Loucy (cell line): ENCODE results near the gene FGD3.

Experiments used
- H2AFZ ChIP-seq: fragments of 200-600 bp; sonication (generic); 2 replicates; pipeline ENCODE4 v1.6.0; 2016; ENCODE audit warnings: antibody characterized with exemption, mild to moderate bottlenecking, low read length, moderate library complexity
- H3F3A ChIP-seq: fragments of 200-600 bp; 2 replicates; pipeline ENCODE4 v1.6.0; 2016; ENCODE audit warnings: antibody characterized with exemption, low read depth, mild to moderate bottlenecking
- H3K27me3 ChIP-seq: fragments of 200-600 bp; sonication (generic); 2 replicates; pipeline ENCODE4 v1.6.1; 2014; ENCODE audit warnings: low read length, mild to moderate bottlenecking; ENCODE audit not compliant: insufficient read depth, poor library complexity, severe bottlenecking
- H3K36me3 ChIP-seq: fragments of 200-600 bp; sonication (generic); 2 replicates; pipeline ENCODE4 v1.6.1; 2016; ENCODE audit warnings: low read length; ENCODE audit not compliant: insufficient read depth
- H3K4me1 ChIP-seq: fragments of 200-600 bp; sonication (generic); 2 replicates; pipeline ENCODE4 v1.5.1; 2014; ENCODE audit warnings: low read length, mild to moderate bottlenecking; ENCODE audit not compliant: insufficient read depth, poor library complexity, severe bottlenecking
- H3K4me2 ChIP-seq: fragments of 200-600 bp; sonication (generic); 2 replicates; pipeline ENCODE4 v1.6.0; 2014; ENCODE audit warnings: antibody characterized with exemption, low read length, low read depth, mild to moderate bottlenecking; ENCODE audit not compliant: poor library complexity, severe bottlenecking
- H3K4me3 ChIP-seq: fragments of 200-600 bp; sonication (generic); 2 replicates; pipeline ENCODE4 v1.5.1; 2014; ENCODE audit warnings: low read length, mild to moderate bottlenecking, mixed read lengths; ENCODE audit not compliant: poor library complexity, severe bottlenecking
- H3K79me2 ChIP-seq: fragments of 200-600 bp; sonication (generic); 2 replicates; pipeline ENCODE4 v1.6.1; 2014; ENCODE audit warnings: low read length; ENCODE audit not compliant: insufficient read depth
- H3K9ac ChIP-seq: fragments of 200-600 bp; sonication (generic); 2 replicates; pipeline ENCODE4 v1.6.0; 2014; ENCODE audit warnings: mild to moderate bottlenecking, low read depth, low read length, moderate library complexity; ENCODE audit not compliant: poor library complexity, severe bottlenecking
- H3K9me2 ChIP-seq: fragments of 200-600 bp; sonication (generic); replicated peaks from 2 replicates; pipeline ENCODE4 v1.6.1; 2016; ENCODE audit warnings: low read depth, low read length, mixed read lengths
- H3K9me3 ChIP-seq: fragments of 200-600 bp; sonication (generic); 2 replicates; pipeline ENCODE4 v1.6.1; 2014; ENCODE audit warnings: mild to moderate bottlenecking, antibody characterized with exemption, low read length, low read depth; ENCODE audit not compliant: insufficient read depth
- H4K20me1 ChIP-seq: fragments of 200-600 bp; sonication (generic); 2 replicates; pipeline ENCODE4 v1.6.0; 2014; ENCODE audit warnings: antibody characterized with exemption, low read length, mild to moderate bottlenecking; ENCODE audit not compliant: insufficient read depth, poor library complexity, severe bottlenecking
- EZH2phosphoT487 ChIP-seq: fragments of 200-600 bp; IDR thresholded peaks from 2 replicates; pipeline ENCODE4 v1.6.1; 2018; ENCODE audit warnings: antibody characterized with exemption, mild to moderate bottlenecking, moderate library complexity, borderline replicate concordance
- TF ChIP-seq, protein P1 (sequence below): fragments of 200-600 bp; sonication (generic); conservative IDR thresholded peaks from 2 replicates; pipeline ENCODE4 v1.5.1; 2014; ENCODE audit warnings: mild to moderate bottlenecking, antibody characterized with exemption, low read length

FGD3 gene

DNA sequence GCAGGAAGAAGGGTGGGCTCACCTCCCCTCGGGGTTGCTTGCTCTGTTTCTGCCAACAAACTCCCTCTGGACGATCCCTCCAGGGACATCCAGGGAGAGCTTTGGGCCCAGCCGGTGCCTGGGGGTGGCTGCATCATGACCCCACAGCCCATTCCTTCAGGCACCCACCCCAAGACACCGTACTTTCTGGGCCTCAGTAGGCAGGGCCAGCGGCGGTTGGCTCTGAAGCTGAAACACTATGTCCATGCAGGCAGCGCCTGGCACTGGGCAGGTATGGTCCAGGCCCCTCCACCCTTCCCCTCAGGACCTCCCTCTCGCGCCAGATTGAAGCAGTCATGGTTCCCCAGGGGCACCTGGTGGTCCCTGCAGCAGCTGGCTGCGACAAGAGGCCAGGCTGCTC lies 92.7 kb downstream of the FGD3 start:
- H3K36me3 ChIP-seq = peaks cover under 1% of the 10 kb centered on the region; the same call in 1 of the 2 replicates
- no peaks in the 10 kb centered on the region for H3K9me2 ChIP-seq
- no peaks in the 10 kb centered on the region for H4K20me1 ChIP-seq
- H3F3A ChIP-seq = no peaks in the 10 kb centered on the region
- H3K4me1 ChIP-seq = no peaks in the 10 kb centered on the region
- H3K27me3 ChIP-seq = no peaks in the 10 kb centered on the region
- H3K4me3 ChIP-seq = no peak overlapping the region
- no peaks in the 10 kb centered on the region for H3K9me3 ChIP-seq
- no peak overlapping the region for H3K9ac ChIP-seq
- TF ChIP-seq, protein P1, sequence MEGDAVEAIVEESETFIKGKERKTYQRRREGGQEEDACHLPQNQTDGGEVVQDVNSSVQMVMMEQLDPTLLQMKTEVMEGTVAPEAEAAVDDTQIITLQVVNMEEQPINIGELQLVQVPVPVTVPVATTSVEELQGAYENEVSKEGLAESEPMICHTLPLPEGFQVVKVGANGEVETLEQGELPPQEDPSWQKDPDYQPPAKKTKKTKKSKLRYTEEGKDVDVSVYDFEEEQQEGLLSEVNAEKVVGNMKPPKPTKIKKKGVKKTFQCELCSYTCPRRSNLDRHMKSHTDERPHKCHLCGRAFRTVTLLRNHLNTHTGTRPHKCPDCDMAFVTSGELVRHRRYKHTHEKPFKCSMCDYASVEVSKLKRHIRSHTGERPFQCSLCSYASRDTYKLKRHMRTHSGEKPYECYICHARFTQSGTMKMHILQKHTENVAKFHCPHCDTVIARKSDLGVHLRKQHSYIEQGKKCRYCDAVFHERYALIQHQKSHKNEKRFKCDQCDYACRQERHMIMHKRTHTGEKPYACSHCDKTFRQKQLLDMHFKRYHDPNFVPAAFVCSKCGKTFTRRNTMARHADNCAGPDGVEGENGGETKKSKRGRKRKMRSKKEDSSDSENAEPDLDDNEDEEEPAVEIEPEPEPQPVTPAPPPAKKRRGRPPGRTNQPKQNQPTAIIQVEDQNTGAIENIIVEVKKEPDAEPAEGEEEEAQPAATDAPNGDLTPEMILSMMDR = no peak
- no peak for TF ChIP-seq EZH2phosphoT487
- no peaks in the 10 kb centered on the region for H3K79me2 ChIP-seq
- H3K4me2 ChIP-seq = no peak overlapping the region
- H2AFZ ChIP-seq = no peak overlapping the region

DNA sequence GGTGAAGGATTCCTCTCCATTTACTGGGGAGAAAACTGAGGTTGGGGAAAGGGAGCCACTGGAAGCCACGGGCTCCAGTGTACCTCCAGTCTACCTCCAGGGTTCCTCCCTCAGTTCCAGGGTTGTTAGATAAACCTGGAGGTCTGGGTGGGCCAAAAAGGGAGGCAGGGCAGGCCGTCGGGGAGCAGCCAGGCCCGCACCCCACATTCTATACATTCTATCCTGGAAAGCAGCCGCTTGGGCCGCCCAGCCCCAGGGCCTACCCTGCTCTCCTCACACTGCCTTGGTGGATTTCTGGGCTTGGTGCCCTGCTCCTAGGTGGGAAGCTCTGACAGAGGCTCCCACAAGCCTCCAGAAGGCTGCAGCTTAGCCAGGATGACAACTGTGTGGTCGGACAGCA lies 93.1 kb downstream of the FGD3 start:
- Histone ChIP-seq H3K9me2 (no peaks in the 10 kb centered on the region), H3K4me1 (no peaks in the 10 kb centered on the region), H2AFZ (no peak overlapping the region), H3K4me2 (no peak overlapping the region), H3K9me3 (no peaks in the 10 kb centered on the region), H3K36me3 (no peaks in the 10 kb centered on the region; the same call in 1 of the 2 replicates), H3K4me3 (no peak overlapping the region), H3F3A (no peaks in the 10 kb centered on the region), H3K79me2 (no peaks in the 10 kb centered on the region), H3K27me3 (no peaks in the 10 kb centered on the region), H3K9ac (no peak overlapping the region), H4K20me1 (no peaks in the 10 kb centered on the region)
- TF ChIP-seq EZH2phosphoT487 = no peak
- TF ChIP-seq, protein P1 = no peak

GRCh38 chr9:93041108-93041802 lies 93.9 kb downstream of the FGD3 start:
- Histone ChIP-seq H4K20me1 (no peaks in the 10 kb centered on the region), H3K4me1 (no peaks in the 10 kb centered on the region), H3K27me3 (no peaks in the 10 kb centered on the region), H2AFZ (no peak overlapping the region), H3K9ac (no peak overlapping the region), H3K79me2 (no peaks in the 10 kb centered on the region), H3K4me3 (no peak overlapping the region), H3K4me2 (no peak overlapping the region), H3K9me3 (no peaks in the 10 kb centered on the region), H3K9me2 (no peaks in the 10 kb centered on the region), H3F3A (no peaks in the 10 kb centered on the region), H3K36me3 (no peaks in the 10 kb centered on the region)
- TF ChIP-seq EZH2phosphoT487 = no peak
- TF ChIP-seq, protein P1 = no peak
